ENCODE results near the gene TM9SF1.
"Not testable (repeated sequence)": the region's sequence is repeated elsewhere in the genome, so short reads cannot be mapped to it uniquely, and the experiment has no call there.

DNA sequence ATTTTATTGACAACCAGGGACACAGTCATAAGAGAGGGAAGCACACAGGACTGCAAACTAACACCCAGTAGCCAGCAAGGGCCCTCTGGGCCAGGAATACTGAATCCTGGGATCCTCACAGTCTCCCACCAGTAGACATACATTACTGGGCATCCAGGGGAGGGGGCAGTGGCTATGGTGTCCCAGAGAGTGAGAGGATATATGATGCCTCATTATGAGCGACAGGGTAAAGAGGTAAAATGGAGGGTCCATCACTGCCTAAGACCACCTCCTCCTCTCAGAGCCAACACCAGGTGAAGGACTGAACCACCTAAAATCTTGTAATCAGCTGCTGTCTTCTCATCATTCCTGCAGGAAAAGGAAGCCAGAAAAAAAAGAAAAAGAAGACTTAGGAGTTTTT lies 21.6 kb upstream of the TM9SF1 start:
- TF ChIP-seq, protein P1, sequence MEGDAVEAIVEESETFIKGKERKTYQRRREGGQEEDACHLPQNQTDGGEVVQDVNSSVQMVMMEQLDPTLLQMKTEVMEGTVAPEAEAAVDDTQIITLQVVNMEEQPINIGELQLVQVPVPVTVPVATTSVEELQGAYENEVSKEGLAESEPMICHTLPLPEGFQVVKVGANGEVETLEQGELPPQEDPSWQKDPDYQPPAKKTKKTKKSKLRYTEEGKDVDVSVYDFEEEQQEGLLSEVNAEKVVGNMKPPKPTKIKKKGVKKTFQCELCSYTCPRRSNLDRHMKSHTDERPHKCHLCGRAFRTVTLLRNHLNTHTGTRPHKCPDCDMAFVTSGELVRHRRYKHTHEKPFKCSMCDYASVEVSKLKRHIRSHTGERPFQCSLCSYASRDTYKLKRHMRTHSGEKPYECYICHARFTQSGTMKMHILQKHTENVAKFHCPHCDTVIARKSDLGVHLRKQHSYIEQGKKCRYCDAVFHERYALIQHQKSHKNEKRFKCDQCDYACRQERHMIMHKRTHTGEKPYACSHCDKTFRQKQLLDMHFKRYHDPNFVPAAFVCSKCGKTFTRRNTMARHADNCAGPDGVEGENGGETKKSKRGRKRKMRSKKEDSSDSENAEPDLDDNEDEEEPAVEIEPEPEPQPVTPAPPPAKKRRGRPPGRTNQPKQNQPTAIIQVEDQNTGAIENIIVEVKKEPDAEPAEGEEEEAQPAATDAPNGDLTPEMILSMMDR (IDR thresholded peaks at IDR 0.05), result not testable (repeated sequence)
- not testable (repeated sequence) for TF ChIP-seq REST (IDR thresholded peaks at IDR 0.05; ENCODE audit: insufficient read depth in 1 of 2, low read depth in 2 of 2, low read length in 1 of 2); POLR2AphosphoS5 (IDR thresholded peaks at IDR 0.05; ENCODE audit: low read depth, low read length); SIN3A (IDR thresholded peaks at IDR 0.05; ENCODE audit: borderline replicate concordance, insufficient read depth, low read depth, low read length)

Measured in Panc1 (cell line).